SK-N-SH treated with all-trans-retinoic acid at 6 μM for 48 hours (cell line): Measurements from ENCODE around the gene CEACAM18.

ENCODE experiments used
- ATAC-seq: fragments of 200-7000 bp; cut with Tn5 transposase; 3 replicates; pipeline ENCODE4 v1.9.1; 2020; ENCODE audit warnings: mild to moderate bottlenecking, moderate library complexity
- ARNTL ChIP-seq: fragments of 450-650 bp; formaldehyde crosslinking; IDR thresholded peaks from 2 replicates; pipeline ENCODE4 v1.5.0; 2020; ENCODE audit warnings: low read depth, mild to moderate bottlenecking, moderate library complexity, borderline replicate concordance
- BACH2 ChIP-seq: fragments of 250-450 bp; sonication (Bioruptor Pico); IDR thresholded peaks from 2 replicates; pipeline ENCODE4 v1.9.0; 2021; ENCODE audit warnings: mild to moderate bottlenecking, borderline replicate concordance
- CREB5 ChIP-seq: fragments of 250-450 bp; sonication (Bioruptor Pico); IDR thresholded peaks from 2 replicates; pipeline ENCODE4 v1.5.1; 2020; ENCODE audit warnings: low read depth, mild to moderate bottlenecking, moderate library complexity
- CSRNP3 ChIP-seq: fragments of 250-450 bp; sonication (Bioruptor Pico); IDR thresholded peaks from 2 replicates; pipeline ENCODE4 v1.5.1; 2021; ENCODE audit warnings: mild to moderate bottlenecking, moderate library complexity
- GLIS3 ChIP-seq: fragments of 250-450 bp; sonication (Bioruptor Pico); IDR thresholded peaks from 2 replicates; pipeline ENCODE4 v1.5.0; 2020; ENCODE audit warnings: mild to moderate bottlenecking, moderate library complexity
- ISL1 ChIP-seq: fragments of 250-450 bp; sonication (Bioruptor Pico); IDR thresholded peaks from 2 replicates; pipeline ENCODE4 v2.1.2; 2022; ENCODE audit warnings: mild to moderate bottlenecking, moderate library complexity
- OSR1 ChIP-seq: fragments of 250-450 bp; sonication (Bioruptor Pico); IDR thresholded peaks from 2 replicates; pipeline ENCODE4 v1.8.0; 2022; ENCODE audit warnings: moderate library complexity, mild to moderate bottlenecking, inconsistent platforms
- PATZ1 ChIP-seq: fragments of 250-450 bp; sonication (Bioruptor Pico); IDR thresholded peaks from 2 replicates; pipeline ENCODE4 v1.8.0; 2020; ENCODE audit warnings: mild to moderate bottlenecking, moderate library complexity, borderline replicate concordance
- POU6F1 ChIP-seq: fragments of 250-450 bp; sonication (Bioruptor Pico); IDR thresholded peaks from 2 replicates; pipeline ENCODE4 v1.8.0; 2021; ENCODE audit warnings: low read depth, mild to moderate bottlenecking, moderate library complexity, borderline replicate concordance
- PPARA ChIP-seq: fragments of 250-450 bp; sonication (Bioruptor Pico); IDR thresholded peaks from 2 replicates; pipeline ENCODE4 v1.5.0; 2020; ENCODE audit warnings: mild to moderate bottlenecking, borderline replicate concordance
- RARB ChIP-seq: fragments of 250-450 bp; sonication (Bioruptor Pico); IDR thresholded peaks from 2 replicates; pipeline ENCODE4 v1.8.0; 2021; ENCODE audit warnings: mild to moderate bottlenecking, moderate library complexity
- SNAI2 ChIP-seq: fragments of 250-450 bp; sonication (Bioruptor Pico); IDR thresholded peaks from 2 replicates; pipeline ENCODE4 v1.5.0; 2020; ENCODE audit warnings: mild to moderate bottlenecking, moderate library complexity
- TCF4 ChIP-seq: fragments of 250-450 bp; sonication (Bioruptor Pico); IDR thresholded peaks from 2 replicates; pipeline ENCODE4 v1.8.0; 2021; ENCODE audit warnings: mild to moderate bottlenecking, moderate library complexity, borderline replicate concordance
- TOX ChIP-seq: fragments of 250-450 bp; sonication (Bioruptor Pico); IDR thresholded peaks from 2 replicates; pipeline ENCODE4 v1.8.0; 2021; ENCODE audit warnings: mild to moderate bottlenecking, moderate library complexity, borderline replicate concordance
- TSHZ2 ChIP-seq: fragments of 250-450 bp; sonication (Bioruptor Pico); IDR thresholded peaks from 2 replicates; pipeline ENCODE4 v1.5.0; 2020; ENCODE audit warnings: mild to moderate bottlenecking, moderate library complexity
- ZC3H10 ChIP-seq: fragments of 250-450 bp; sonication (Bioruptor Pico); IDR thresholded peaks from 2 replicates; pipeline ENCODE4 v1.5.1; 2021; ENCODE audit warnings: mild to moderate bottlenecking, moderate library complexity
- ZFP3 ChIP-seq: fragments of 250-450 bp; sonication (Bioruptor Pico); IDR thresholded peaks from 2 replicates; pipeline ENCODE4 v1.5.0; 2020; ENCODE audit warnings: mild to moderate bottlenecking, moderate library complexity
- ZFP30 ChIP-seq: fragments of 450-650 bp; formaldehyde crosslinking; IDR thresholded peaks from 2 replicates; pipeline ENCODE4 v1.5.0; 2022; ENCODE audit warnings: mild to moderate bottlenecking, moderate library complexity
- ZNF565 ChIP-seq: fragments of 450-650 bp; formaldehyde crosslinking; conservative IDR thresholded peaks from 2 replicates; pipeline ENCODE4 v1.5.0; 2020; ENCODE audit warnings: low read depth, mild to moderate bottlenecking, moderate library complexity

The CEACAM18 gene

GRCh38 chr19:51460164-51460992, 18.0 kb upstream of the CEACAM18 start:
- TF ChIP-seq ZC3H10 (CRISPR knock-in tag), result no peak
- TF ChIP-seq ZFP3 (CRISPR knock-in tag), result no peak
- TF ChIP-seq ARNTL, result no peak
- no peak for TF ChIP-seq TSHZ2 (CRISPR knock-in tag)
- TF ChIP-seq PPARA (CRISPR knock-in tag), result no peak
- TF ChIP-seq ZNF565 (CRISPR knock-in tag), result no peak
- TF ChIP-seq POU6F1 (CRISPR knock-in tag), result no peak
- TF ChIP-seq, all 23 proteins: peak for 0
- peak; percentile 35; the same call in 2 of the 3 replicates for ATAC-seq

- ATAC-seq, result no peak
- TF ChIP-seq SNAI2, result no peak
- TF ChIP-seq CSRNP3 (CRISPR knock-in tag), result no peak
- TF ChIP-seq TCF4 (CRISPR knock-in tag), result no peak
- no peak for TF ChIP-seq RARB
- TF ChIP-seq ZC3H10 (CRISPR knock-in tag), result no peak
- TF ChIP-seq CREB5 (CRISPR knock-in tag), result no peak
- TF ChIP-seq ZNF565 (CRISPR knock-in tag), result no peak
- TF ChIP-seq ARNTL, result no peak
- TF ChIP-seq PPARA (CRISPR knock-in tag), result no peak
- no peak for TF ChIP-seq BACH2
- TF ChIP-seq ISL1 (CRISPR knock-in tag), result no peak
- TF ChIP-seq TSHZ2 (CRISPR knock-in tag), result no peak
- no peak for TF ChIP-seq GLIS3 (CRISPR knock-in tag)
- TF ChIP-seq POU6F1 (CRISPR knock-in tag), result no peak
These were observed 16.6 kb upstream of the CEACAM18 start for GRCh38 chr19:51461723-51462161.

GRCh38 chr19:51462276-51462675, 16.1 kb upstream of the CEACAM18 start:
- no peak for ATAC-seq
- no peak for TF ChIP-seq OSR1 (CRISPR knock-in tag)
- TF ChIP-seq TOX (CRISPR knock-in tag), result no peak
- no peak for TF ChIP-seq CREB5 (CRISPR knock-in tag)
- no peak for TF ChIP-seq CSRNP3 (CRISPR knock-in tag)
- no peak for TF ChIP-seq PATZ1 (CRISPR knock-in tag)
- TF ChIP-seq ZFP30, result no peak
- no peak for TF ChIP-seq PPARA (CRISPR knock-in tag)
